ENCODE data around the gene KRTAP5-5.

The KRTAP5-5 gene

GRCh38 chr11:1670905-1671371 is 41.4 kb downstream of the KRTAP5-5 start:
- H3K36me3 ChIP-seq (ENCODE audit: insufficient read depth, low read length), result no peaks in the 10 kb centered on the region
- no peak overlapping the region for H3K4me3 ChIP-seq (ENCODE audit: low read depth, low read length, poor library complexity, severe bottlenecking)
- TF ChIP-seq, protein P1, sequence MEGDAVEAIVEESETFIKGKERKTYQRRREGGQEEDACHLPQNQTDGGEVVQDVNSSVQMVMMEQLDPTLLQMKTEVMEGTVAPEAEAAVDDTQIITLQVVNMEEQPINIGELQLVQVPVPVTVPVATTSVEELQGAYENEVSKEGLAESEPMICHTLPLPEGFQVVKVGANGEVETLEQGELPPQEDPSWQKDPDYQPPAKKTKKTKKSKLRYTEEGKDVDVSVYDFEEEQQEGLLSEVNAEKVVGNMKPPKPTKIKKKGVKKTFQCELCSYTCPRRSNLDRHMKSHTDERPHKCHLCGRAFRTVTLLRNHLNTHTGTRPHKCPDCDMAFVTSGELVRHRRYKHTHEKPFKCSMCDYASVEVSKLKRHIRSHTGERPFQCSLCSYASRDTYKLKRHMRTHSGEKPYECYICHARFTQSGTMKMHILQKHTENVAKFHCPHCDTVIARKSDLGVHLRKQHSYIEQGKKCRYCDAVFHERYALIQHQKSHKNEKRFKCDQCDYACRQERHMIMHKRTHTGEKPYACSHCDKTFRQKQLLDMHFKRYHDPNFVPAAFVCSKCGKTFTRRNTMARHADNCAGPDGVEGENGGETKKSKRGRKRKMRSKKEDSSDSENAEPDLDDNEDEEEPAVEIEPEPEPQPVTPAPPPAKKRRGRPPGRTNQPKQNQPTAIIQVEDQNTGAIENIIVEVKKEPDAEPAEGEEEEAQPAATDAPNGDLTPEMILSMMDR (IDR thresholded peaks at IDR 0.05; ENCODE audit: low read length), result no peak
- TF ChIP-seq EZH2 (IDR thresholded peaks at IDR 0.05; ENCODE audit: borderline replicate concordance, low read length), result no peak
- H3K9me3 ChIP-seq (ENCODE audit: low read length), result no peaks in the 10 kb centered on the region
- 0 out of 2 replicates have a peak, but pooled peaks cover 5% of the 10 kb centered on the region for H3K27me3 ChIP-seq (ENCODE audit: insufficient read depth, low read length)
- H3K27ac ChIP-seq (ENCODE audit: low read depth, low read length, poor library complexity, severe bottlenecking), result no peak overlapping the region
- no peak overlapping the region for H3K4me2 ChIP-seq (ENCODE audit: low read length)
- H3K9ac ChIP-seq (ENCODE audit: low read length), result no peak overlapping the region
- no peaks in the 10 kb centered on the region for H3F3A ChIP-seq (ENCODE audit: insufficient read depth, low read length)
- H3K79me2 ChIP-seq (ENCODE audit: insufficient read depth, low read length), result no peaks in the 10 kb centered on the region
- H4K20me1 ChIP-seq (ENCODE audit: insufficient read depth, low read length), result no peaks in the 10 kb centered on the region
- no peaks in the 10 kb centered on the region for H3K4me1 ChIP-seq (ENCODE audit: insufficient read depth, low read length, severe bottlenecking)
- H2AFZ ChIP-seq (ENCODE audit: low read length), result no peak overlapping the region
- H3K9me2 ChIP-seq (ENCODE audit: low read depth, low read length), result no peaks in the 10 kb centered on the region

- TF ChIP-seq EZH2 (IDR thresholded peaks at IDR 0.05; ENCODE audit: borderline replicate concordance, low read length), result no peak
- TF ChIP-seq, protein P1 (IDR thresholded peaks at IDR 0.05; ENCODE audit: low read length), result no peak
- no peaks in the 10 kb centered on the region for H3K9me3 ChIP-seq (ENCODE audit: low read length)
- H3K27ac ChIP-seq (ENCODE audit: low read depth, low read length, poor library complexity, severe bottlenecking), result no peak overlapping the region
- H3K9ac ChIP-seq (ENCODE audit: low read length), result no peak overlapping the region
- H2AFZ ChIP-seq (ENCODE audit: low read length), result no peak overlapping the region
- H3K27me3 ChIP-seq (ENCODE audit: insufficient read depth, low read length), result 0 out of 2 replicates have a peak, but pooled peaks cover 5% of the 10 kb centered on the region
- H3K4me3 ChIP-seq (ENCODE audit: low read depth, low read length, poor library complexity, severe bottlenecking), result no peak overlapping the region
- H3K9me2 ChIP-seq (ENCODE audit: low read depth, low read length), result no peaks in the 10 kb centered on the region
- no peaks in the 10 kb centered on the region for H3K36me3 ChIP-seq (ENCODE audit: insufficient read depth, low read length)
- no peak overlapping the region for H3K4me2 ChIP-seq (ENCODE audit: low read length)
- H3F3A ChIP-seq (ENCODE audit: insufficient read depth, low read length), result no peaks in the 10 kb centered on the region
- H3K4me1 ChIP-seq (ENCODE audit: insufficient read depth, low read length, severe bottlenecking), result no peaks in the 10 kb centered on the region
- no peaks in the 10 kb centered on the region for H4K20me1 ChIP-seq (ENCODE audit: insufficient read depth, low read length)
- H3K79me2 ChIP-seq (ENCODE audit: insufficient read depth, low read length), result no peaks in the 10 kb centered on the region
These were observed 42.1 kb downstream of the KRTAP5-5 start for GRCh38 chr11:1671658-1672057.

- no peaks in the 10 kb centered on the region for H3K9me3 ChIP-seq (ENCODE audit: low read length)
- no peaks in the 10 kb centered on the region for H3K36me3 ChIP-seq (ENCODE audit: insufficient read depth, low read length)
- H3K9me2 ChIP-seq (ENCODE audit: low read depth, low read length), result no peaks in the 10 kb centered on the region
- H3K4me3 ChIP-seq (ENCODE audit: low read depth, low read length, poor library complexity, severe bottlenecking), result no peak overlapping the region
- H3K27me3 ChIP-seq (ENCODE audit: insufficient read depth, low read length), result 0 out of 2 replicates have a peak, but pooled peaks cover 5% of the 10 kb centered on the region
- no peak overlapping the region for H3K4me2 ChIP-seq (ENCODE audit: low read length)
- H3K4me1 ChIP-seq (ENCODE audit: insufficient read depth, low read length, severe bottlenecking), result no peaks in the 10 kb centered on the region
- no peaks in the 10 kb centered on the region for H3K79me2 ChIP-seq (ENCODE audit: insufficient read depth, low read length)
- no peaks in the 10 kb centered on the region for H4K20me1 ChIP-seq (ENCODE audit: insufficient read depth, low read length)
- no peak overlapping the region for H3K27ac ChIP-seq (ENCODE audit: low read depth, low read length, poor library complexity, severe bottlenecking)
- H2AFZ ChIP-seq (ENCODE audit: low read length), result no peak overlapping the region
- no peaks in the 10 kb centered on the region for H3F3A ChIP-seq (ENCODE audit: insufficient read depth, low read length)
- no peak for TF ChIP-seq EZH2 (IDR thresholded peaks at IDR 0.05; ENCODE audit: borderline replicate concordance, low read length)
- TF ChIP-seq, protein P1 (IDR thresholded peaks at IDR 0.05; ENCODE audit: low read length), result no peak
- no peak overlapping the region for H3K9ac ChIP-seq (ENCODE audit: low read length)
These were observed 43.2 kb downstream of the KRTAP5-5 start for GRCh38 chr11:1672613-1673350.

Data from OCI-LY1 (cell line).